ENCODE results near the gene TMED4. TPM values are rescaled to one million over a fixed set of nuclear protein-coding genes. Genes with fewer than 3 reads are reported as not detected.
A peak's percentile ranks its signal among the peaks of the same experiment; 100 is the strongest.
"Not testable (repeated sequence)": the region's sequence is repeated elsewhere in the genome, so short reads cannot be mapped to it uniquely, and the experiment has no call there.

The TMED4 gene
- total RNA-seq, 4 donors from 2014 or later = 68.0 to 123 (median 102) TPM

- Histone ChIP-seq H3K27me3 (no peaks in the 10 kb centered on the region), H3K4me3 (no peak overlapping the region), H3K9me3 (no peaks in the 10 kb centered on the region), H3K36me3 (peaks cover 4 to 35% (median 10%) of the 10 kb centered on the region in 3 donors), H3K27ac (no peak overlapping the region), H3K4me1 (peaks cover 3 to 39% (median 7%) of the 10 kb centered on the region in 3 donors)
- TF ChIP-seq CTCF (IDR thresholded peaks at IDR 0.05) = no peak
- TF ChIP-seq POLR2A (IDR thresholded peaks at IDR 0.05) = no peak
- intact Hi-C loops (cut with DNase I) = loop anchor here (10.0 kb wide), 1 partner anchor 327 kb away; no protein-coding TSS in a partner anchor
- DNase-seq = no peak
- 84 to 90% methylated on average over 5 to 6 of the region's 6 CpGs for WGBS, 2 donors
Measured at GRCh38 chr7:44561481-44561880, 20.6 kb downstream of the TMED4 start.

- no peak overlapping the region for H3K4me3 ChIP-seq
Measured at GRCh38 chr7:44559485-44559884, 22.5 kb downstream of the TMED4 start.

GRCh38 chr7:44557485-44557884 is 24.5 kb downstream of the TMED4 start:
- TF ChIP-seq CTCF (IDR thresholded peaks at IDR 0.05) (no peak), POLR2A (IDR thresholded peaks at IDR 0.05) (no peak)
- 89 to 90% methylated on average over 2 of the region's 2 CpGs for WGBS, 2 donors

More at GRCh38 chr7:44559485-44559884, 22.5 kb downstream of the TMED4 start:
- DNase-seq = no peak
- intact Hi-C loops (cut with DNase I) = no loop called here
- Histone ChIP-seq H3K36me3 (peaks cover 0 to 15% (median 3%) of the 10 kb centered on the region in 3 donors), H3K4me1 (peaks cover 3 to 30% (median 7%) of the 10 kb centered on the region in 3 donors), H3K9me3 (no peaks in the 10 kb centered on the region), H3K27ac (peak overlapping the region in 1 of 4 donors; percentile 11), H3K27me3 (no peaks in the 10 kb centered on the region)
- WGBS, 2 donors = 53 to 67% methylated on average over 4 of the region's 4 CpGs
- TF ChIP-seq POLR2A (IDR thresholded peaks at IDR 0.05) (no peak), CTCF (IDR thresholded peaks at IDR 0.05) (no peak)

GRCh38 chr7:44555350-44555749 is 26.7 kb downstream of the TMED4 start:
- WGBS, 2 donors = 58 to 79% methylated on average over 2 of the region's 2 CpGs
- no peak for TF ChIP-seq POLR2A (IDR thresholded peaks at IDR 0.05)
- no peak for TF ChIP-seq CTCF (IDR thresholded peaks at IDR 0.05)
- Histone ChIP-seq H3K4me3 (no peak overlapping the region), H3K27me3 (no peaks in the 10 kb centered on the region), H3K27ac (no peak overlapping the region), H3K36me3 (no peaks in the 10 kb centered on the region), H3K9me3 (no peaks in the 10 kb centered on the region), H3K4me1 (peaks cover 0 to 11% (median 0%) of the 10 kb centered on the region in 3 donors)
- intact Hi-C loops (cut with DNase I) = no loop called here
- DNase-seq = no peak

More at GRCh38 chr7:44557485-44557884, 24.5 kb downstream of the TMED4 start:
- no peak for DNase-seq
- Histone ChIP-seq H3K4me1 (peaks cover 2 to 22% (median 5%) of the 10 kb centered on the region in 3 donors), H3K27me3 (no peaks in the 10 kb centered on the region), H3K4me3 (no peak overlapping the region), H3K9me3 (no peaks in the 10 kb centered on the region), H3K27ac (no peak overlapping the region), H3K36me3 (no peaks in the 10 kb centered on the region)
- intact Hi-C loops (cut with DNase I) = no loop called here

- H3K4me3 ChIP-seq; intact Hi-C loops (cut with DNase I); H3K27ac ChIP-seq; H3K36me3 ChIP-seq; DNase-seq; H3K9me3 ChIP-seq; H3K27me3 ChIP-seq: not testable (repeated sequence)
- peaks cover 0 to 11% (median 2%) of the 10 kb centered on the region in 3 donors for H3K4me1 ChIP-seq
- WGBS, 2 donors = 49 to 64% methylated on average over 3 of the region's 3 CpGs
Measured at GRCh38 chr7:44552473-44553005, 29.5 kb downstream of the TMED4 start.

Data from esophagus squamous epithelium (tissue), 5 donors.